RCC 7860 (cell line): ENCODE measurements around the gene RAB31.
"Not testable (repeated sequence)": the region's sequence is repeated elsewhere in the genome, so short reads cannot be mapped to it uniquely, and the experiment has no call there.

Experiments used
- DNase-seq: peaks from one replicate; pipeline ENCODE4 v3.0.0-alpha.2; 2015; ENCODE audit warnings: low spot score
- FAIRE-seq: peaks from 2 replicates; lab custom pipeline; 2012; peaks lifted over from hg19 to GRCh38; lab: Jason Lieb, UNC

Gene RAB31

DNA sequence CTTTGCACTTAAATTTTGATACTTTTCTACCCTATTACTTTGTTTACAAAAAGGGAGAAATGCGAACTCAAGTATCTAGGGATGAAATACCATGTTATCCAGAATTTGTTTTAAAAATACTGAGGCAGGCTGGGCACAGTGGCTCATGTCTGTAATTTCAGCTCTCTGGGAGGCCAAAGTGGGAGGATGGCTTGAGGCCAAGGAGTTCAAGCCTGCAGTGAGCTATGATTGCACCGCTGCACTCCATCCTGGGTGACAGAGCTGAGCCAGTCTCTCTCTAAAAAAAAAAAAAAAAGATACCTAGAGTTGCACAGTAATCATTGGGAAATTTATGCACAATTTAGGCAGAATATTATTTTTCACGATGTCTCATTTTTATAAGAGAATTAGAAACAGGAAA is 193.3 kb downstream of the RAB31 start:
- FAIRE-seq (peak; percentile 79), DNase-seq (peak; percentile 47)

DNA sequence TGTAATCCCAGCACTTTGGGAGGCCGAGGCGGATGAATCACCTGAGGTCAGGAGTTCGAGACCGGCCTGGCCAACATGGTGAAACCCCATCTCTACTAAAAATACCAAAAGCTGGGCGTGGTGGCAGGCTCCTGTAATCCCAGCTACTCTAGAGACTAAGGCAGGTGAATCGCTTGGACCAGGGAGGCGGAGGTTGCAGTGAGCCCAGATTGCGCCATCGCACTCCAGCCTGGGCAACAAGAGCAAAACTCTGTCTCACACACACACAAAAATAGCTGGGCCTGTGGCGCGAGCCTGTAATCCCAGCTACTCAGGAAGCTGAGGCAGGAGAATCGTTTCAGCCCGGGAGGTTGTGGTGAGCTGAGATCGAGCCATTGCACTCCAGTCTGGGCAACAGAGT is 194.2 kb downstream of the RAB31 start:
- not testable (repeated sequence) for DNase-seq

DNA sequence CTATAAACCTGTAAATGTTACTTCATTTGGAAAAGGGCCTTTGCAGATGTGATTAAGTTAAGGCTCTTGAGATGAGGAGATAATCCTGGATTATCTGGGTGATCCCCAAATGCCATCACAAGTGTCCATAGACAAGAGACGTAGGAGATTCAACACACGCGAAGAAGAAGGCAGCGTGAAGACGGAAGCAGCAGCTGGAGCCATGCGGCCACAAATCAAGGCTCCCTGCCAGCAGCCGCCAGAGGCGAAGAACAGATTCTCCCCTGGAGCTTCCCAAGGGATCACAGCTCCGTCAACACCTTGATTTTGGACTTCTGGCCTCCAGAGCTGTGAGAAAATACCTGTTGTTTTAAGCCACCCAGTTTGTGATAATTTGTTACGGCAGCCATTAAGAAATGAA is 194.7 kb downstream of the RAB31 start:
- FAIRE-seq (no peak), DNase-seq (no peak)

More for the DNA sequence above, 194.2 kb downstream of the RAB31 start:
- not testable (repeated sequence) for FAIRE-seq

DNA sequence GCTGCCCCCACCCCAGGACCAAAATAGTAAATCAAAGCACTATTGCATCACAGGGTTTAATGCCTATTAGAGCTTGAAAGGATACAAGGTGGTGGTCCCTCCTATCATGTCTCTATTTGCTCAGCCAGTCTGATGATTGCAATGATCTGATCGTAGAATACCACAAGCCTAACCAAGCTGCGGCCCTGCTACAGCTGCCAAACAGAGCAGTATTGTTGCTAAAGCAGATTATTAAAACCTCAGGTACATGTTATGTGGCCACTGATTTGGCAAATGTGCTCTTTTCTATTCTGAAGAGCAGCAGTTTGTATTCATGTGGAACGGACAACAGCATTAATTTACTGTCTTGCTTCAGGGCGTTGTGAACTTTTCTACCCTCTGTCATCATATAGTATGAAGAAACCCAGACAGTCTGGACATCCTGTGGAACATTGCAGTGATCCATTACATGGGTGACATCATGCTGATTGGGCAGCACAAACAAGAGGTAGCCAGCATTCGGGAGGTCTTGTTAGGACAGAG is 197.4 kb downstream of the RAB31 start:
- peak; percentile 57 for DNase-seq

DNA sequence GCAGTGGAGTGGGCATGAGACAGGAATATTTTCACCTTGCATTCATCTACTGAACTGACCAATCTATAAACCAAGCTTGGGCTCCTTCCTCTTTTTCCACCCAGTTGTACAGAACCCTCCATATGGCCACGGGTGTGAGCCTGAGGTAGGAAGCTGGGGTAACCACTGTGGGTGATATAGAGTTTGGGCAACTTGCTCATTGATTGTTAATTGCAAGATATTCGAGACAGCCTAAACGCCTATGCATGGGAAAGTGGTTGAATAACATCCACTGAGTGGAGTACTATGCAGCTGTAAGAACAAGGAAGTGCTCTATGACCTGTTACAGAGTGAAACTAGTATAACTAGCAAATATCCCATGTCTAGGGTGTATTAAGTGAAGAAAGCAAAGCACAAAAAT is 198.4 kb downstream of the RAB31 start:
- FAIRE-seq, result no peak

More for the DNA sequence above, 197.4 kb downstream of the RAB31 start:
- peak; percentile 59 for FAIRE-seq

DNA sequence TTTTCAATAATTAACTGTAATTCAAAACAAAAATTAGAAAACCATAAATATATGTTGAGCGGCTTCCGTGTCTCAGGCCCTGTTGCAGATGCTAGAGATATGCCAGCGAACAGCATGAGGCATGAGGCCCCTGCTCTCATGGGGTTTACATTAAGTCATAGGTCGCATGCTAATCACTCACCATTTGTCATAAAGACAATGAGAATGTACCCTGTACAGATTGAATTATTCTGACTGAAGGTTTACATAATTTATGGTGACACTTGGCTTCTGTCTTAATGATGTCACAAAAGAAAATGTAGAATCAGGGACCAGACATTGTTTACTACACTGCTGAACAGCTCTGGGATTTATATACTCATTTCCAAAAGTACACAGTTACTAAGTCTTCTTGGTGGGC is 199.8 kb downstream of the RAB31 start:
- no peak for DNase-seq
- FAIRE-seq, result no peak

More for the DNA sequence above, 198.4 kb downstream of the RAB31 start:
- DNase-seq, result no peak

DNA sequence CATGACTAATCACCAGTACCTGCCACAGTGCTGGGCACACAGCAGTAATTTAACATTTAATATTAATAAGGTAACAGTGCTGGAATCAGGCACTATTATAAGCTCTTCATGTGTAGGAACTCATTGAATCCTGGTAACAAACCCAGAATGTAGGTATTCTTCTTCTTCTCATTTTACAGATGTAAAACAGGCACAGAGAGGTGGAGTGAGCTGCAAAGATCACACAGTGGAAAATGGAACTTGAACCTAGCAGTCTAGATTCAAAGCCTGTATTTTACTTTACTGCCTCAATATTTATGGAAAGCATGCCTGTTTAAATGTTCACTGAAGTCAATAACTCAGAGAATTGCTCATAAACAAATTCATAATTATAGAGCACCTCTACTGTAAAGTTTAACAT is 202.0 kb downstream of the RAB31 start:
- DNase-seq (no peak), FAIRE-seq (no peak)

DNA sequence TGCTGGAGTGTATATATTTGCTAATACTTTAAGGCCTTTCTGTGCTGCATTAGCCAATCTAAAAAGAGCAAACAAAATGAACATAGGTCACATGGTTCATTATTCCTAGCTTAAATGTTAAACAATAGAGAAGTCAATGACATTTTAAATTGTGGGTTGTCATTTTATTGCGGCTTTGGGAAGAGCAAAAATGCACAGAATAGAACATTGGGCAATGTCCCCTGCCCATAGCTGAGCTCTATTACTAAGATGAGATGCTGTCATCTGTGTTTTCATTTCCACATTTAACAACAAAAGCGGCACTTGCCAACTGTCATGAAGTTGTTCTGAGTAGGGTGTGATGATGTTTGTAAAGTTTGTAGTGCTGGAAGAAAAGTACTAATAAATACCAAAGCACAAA is 202.6 kb downstream of the RAB31 start:
- no peak for FAIRE-seq
- no peak for DNase-seq

DNA sequence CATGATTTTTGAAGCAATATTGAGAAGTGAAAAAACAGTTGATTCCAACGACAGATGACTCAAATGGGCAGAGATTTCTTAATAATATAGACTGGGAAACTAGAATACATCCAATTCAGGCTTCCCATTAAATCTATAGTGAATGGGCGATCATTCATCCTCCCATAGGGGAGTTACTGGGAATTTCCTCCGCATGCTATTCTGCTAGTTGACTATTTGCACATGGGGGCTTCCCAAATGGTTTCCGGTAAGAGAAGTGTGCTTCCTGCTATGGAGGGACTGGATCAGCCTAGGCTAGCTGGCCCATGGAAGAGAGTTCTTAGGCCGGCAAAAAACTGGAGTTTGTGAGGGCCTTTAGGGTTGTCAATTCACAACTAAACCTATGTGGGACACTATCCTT is 203.1 kb downstream of the RAB31 start:
- DNase-seq (no peak), FAIRE-seq (no peak)
